Measurements from ENCODE around the gene MAP3K3. TPM values are rescaled to one million over a fixed set of nuclear protein-coding genes. Genes with fewer than 3 reads are reported as not detected.

The MAP3K3 gene
- total and polyA plus RNA-seq, 2 donors (not counting 3 experiments of a cell fraction or from before 2014, with no cell fraction given), result 56.6 to 81.0 TPM

GRCh38 chr17:63692195-63692816 is 70.1 kb downstream of the MAP3K3 start:
- H3K4me3 ChIP-seq (replicated peaks in 1 of 3; ENCODE audit: insufficient read depth in 1 of 3, low read depth in 1 of 3, low read length in 3 of 3), result no peak overlapping the region
- no peaks in the 10 kb centered on the region for H3K9me3 ChIP-seq (replicated peaks; ENCODE audit: control insufficient read depth, insufficient read depth, low read length)
- FAIRE-seq (no peak), DNase-seq (ENCODE audit: low read depth, low spot score) (no peak)
- POLR2A ChIA-PET, result no interaction called here
- H3K27me3 ChIP-seq (ENCODE audit: control insufficient read depth in 2 of 2, insufficient read depth in 2 of 2, low read length in 2 of 2), result no peaks in the 10 kb centered on the region
- no peak overlapping the region for H2AFZ ChIP-seq (ENCODE audit: low read depth, low read length)
- no peaks in the 10 kb centered on the region for H3K9me1 ChIP-seq (replicated peaks; ENCODE audit: control insufficient read depth, extremely low read depth, insufficient read depth, low read length)
- intact Hi-C loops (cut with micrococcal nuclease) (no loop called here), dilution Hi-C loops (cut with MboI; ENCODE audit: extremely low pct_ligation_motif_present, low sequenced_read_pairs) (no loop called here)
- H3K4me1 ChIP-seq (ENCODE audit: control insufficient read depth, extremely low read depth, insufficient read depth, low read length), result peaks cover under 1% of the 10 kb centered on the region
- CTCF ChIA-PET, result no interaction called here
- H3K36me3 ChIP-seq (ENCODE audit: control insufficient read depth in 2 of 2, extremely low read depth in 1 of 2, insufficient read depth in 2 of 2, low read length in 2 of 2), result peaks cover 9 to 65% of the 10 kb centered on the region in 2 experiments
- H3K27ac ChIP-seq (ENCODE audit: insufficient read depth, low read depth, low read length), result no peak overlapping the region
- no peaks in the 10 kb centered on the region for H4K20me1 ChIP-seq (replicated peaks; ENCODE audit: control insufficient read depth, extremely low read depth, insufficient read depth, low read length)
- H3K9ac ChIP-seq (replicated peaks; ENCODE audit: extremely low read depth, insufficient read depth, low read length), result no peak overlapping the region
- TF ChIP-seq CTCF (IDR thresholded peaks at IDR 0.05; ENCODE audit: extremely low read depth in 1 of 2, insufficient read depth in 1 of 2, low read depth in 1 of 2, low read length in 2 of 2) (no peak), FOS (IDR thresholded peaks at IDR 0.05; ENCODE audit: borderline replicate concordance, insufficient read depth, low read length) (no peak), POLR2A (IDR thresholded peaks at IDR 0.05; ENCODE audit: low read depth, low read length) (no peak)
- H3K4me2 ChIP-seq (ENCODE audit: insufficient read depth, low read length), result no peak overlapping the region
- no TSS peak for BruUV-seq (replicated peaks)
- no peaks in the 10 kb centered on the region for H3K79me2 ChIP-seq (ENCODE audit: control insufficient read depth, insufficient read depth, low read length)

GRCh38 chr17:63693411-63694113 is 71.3 kb downstream of the MAP3K3 start:
- H3K4me2 ChIP-seq (ENCODE audit: insufficient read depth, low read length), result no peak overlapping the region
- ChIA-PET CTCF (interaction anchor here (2.4 to 6.6 kb wide), 2 partner anchors 18 to 268 kb away, joined by 12 to 36 read pairs; no protein-coding TSS in a partner anchor), POLR2A (interaction anchor here (1.1 kb wide), 1 partner anchor 17 kb away, joined by 3 read pairs; no protein-coding TSS in a partner anchor)
- no peak for DNase-seq (ENCODE audit: low read depth, low spot score)
- no peak for FAIRE-seq
- TF ChIP-seq MAX (IDR thresholded peaks at IDR 0.05; ENCODE audit: insufficient read depth, insufficient read length) (no peak), EZH2 (IDR thresholded peaks at IDR 0.05; ENCODE audit: borderline replicate concordance, low read depth, low read length, severe bottlenecking) (no peak), JUN (IDR thresholded peaks at IDR 0.05; ENCODE audit: borderline replicate concordance, insufficient read depth, insufficient read length, low read depth) (no peak), FOS (IDR thresholded peaks at IDR 0.05; ENCODE audit: borderline replicate concordance, insufficient read depth, low read length) (no peak), POLR2AphosphoS5 (IDR thresholded peaks at IDR 0.05; ENCODE audit: insufficient read depth, low read depth, low read length) (no peak), CTCF (IDR thresholded peaks at IDR 0.05; ENCODE audit: extremely low read depth in 1 of 2, insufficient read depth in 1 of 2, low read depth in 1 of 2, low read length in 2 of 2) (no peak), POLR2A (IDR thresholded peaks at IDR 0.05; ENCODE audit: low read depth, low read length) (no peak), MYC (IDR thresholded peaks at IDR 0.05; ENCODE audit: low read depth, low read length) (no peak), GATA2 (IDR thresholded peaks at IDR 0.05; ENCODE audit: insufficient read depth, insufficient read length, low read depth, low read length) (no peak)
- H3K9me1 ChIP-seq (replicated peaks; ENCODE audit: control insufficient read depth, extremely low read depth, insufficient read depth, low read length), result no peaks in the 10 kb centered on the region
- H2AFZ ChIP-seq (ENCODE audit: low read depth, low read length), result no peak overlapping the region
- no peaks in the 10 kb centered on the region for H4K20me1 ChIP-seq (replicated peaks; ENCODE audit: control insufficient read depth, extremely low read depth, insufficient read depth, low read length)
- no peaks in the 10 kb centered on the region for H3K27me3 ChIP-seq (ENCODE audit: control insufficient read depth in 2 of 2, insufficient read depth in 2 of 2, low read length in 2 of 2)
- no TSS peak for BruUV-seq (replicated peaks)
- H3K27ac ChIP-seq (ENCODE audit: insufficient read depth, low read depth, low read length), result no peak overlapping the region
- intact Hi-C loops (cut with micrococcal nuclease), result no loop called here
- dilution Hi-C loops (cut with MboI; ENCODE audit: extremely low pct_ligation_motif_present, low sequenced_read_pairs), result no loop called here
- H3K36me3 ChIP-seq (ENCODE audit: control insufficient read depth in 2 of 2, extremely low read depth in 1 of 2, insufficient read depth in 2 of 2, low read length in 2 of 2), result peaks cover 4 to 59% of the 10 kb centered on the region in 2 experiments
- H3K9me3 ChIP-seq (replicated peaks; ENCODE audit: control insufficient read depth, insufficient read depth, low read length), result no peaks in the 10 kb centered on the region
- peaks cover 6% of the 10 kb centered on the region for H3K4me1 ChIP-seq (ENCODE audit: control insufficient read depth, extremely low read depth, insufficient read depth, low read length)
- H3K9ac ChIP-seq (replicated peaks; ENCODE audit: extremely low read depth, insufficient read depth, low read length), result no peak overlapping the region
- H3K4me3 ChIP-seq (replicated peaks in 1 of 3; ENCODE audit: insufficient read depth in 1 of 3, low read depth in 1 of 3, low read length in 3 of 3), result no peak overlapping the region
- H3K79me2 ChIP-seq (ENCODE audit: control insufficient read depth, insufficient read depth, low read length), result no peaks in the 10 kb centered on the region
